Ascending aorta (tissue), 2 donors: ENCODE measurements around the gene PTOV1. TPM values are rescaled to one million over a fixed set of nuclear protein-coding genes. Genes with fewer than 3 reads are reported as not detected.
A peak's percentile ranks its signal among the peaks of the same experiment; 100 is the strongest.

ENCODE experiments used
- DNase-seq, 2 donors: peaks; one replicate each; pipeline ENCODE4 v3.0.0-alpha.2; 2019; ENCODE audit warnings: low spot score in 2 of 2
- H3K27ac ChIP-seq, 2 donors: fragments of 200-600 bp; sonication (generic); one replicate each; pipeline ENCODE4 v1.5.1; 2016 to 2017; ENCODE audit warnings: mild to moderate bottlenecking in 1 of 2
- H3K27me3 ChIP-seq: fragments of 200-600 bp; sonication (generic); one replicate; pipeline ENCODE4 v1.5.1; 2017
- H3K36me3 ChIP-seq, 2 donors: fragments of 200-600 bp; sonication (generic); one replicate each; pipeline ENCODE4 v1.5.1; 2016
- H3K4me1 ChIP-seq, 2 donors: fragments of 200-600 bp; sonication (generic); one replicate each; pipeline ENCODE4 v1.5.1; 2016 to 2017; ENCODE audit warnings: mild to moderate bottlenecking in 1 of 2
- H3K4me3 ChIP-seq, 2 donors: fragments of 200-600 bp; sonication (generic); one replicate each; pipeline ENCODE4 v1.5.1; 2016 to 2017; ENCODE audit warnings: mild to moderate bottlenecking in 1 of 2
- H3K9me3 ChIP-seq, 2 donors: fragments of 200-600 bp; sonication (generic); one replicate each; pipeline ENCODE4 v1.5.1; 2016
- intact Hi-C: fragments of 100-400 bp; cut with DNase I; formaldehyde crosslinking; loops from one replicate; pipeline ENCODE4 v1.15.1; 2023
- total RNA-seq: library from RNA; depleted of rRNA; stranded (reverse); fragments of >200 nt; gene quantifications from one replicate; pipeline ENCODE4 v1.1.0, GENCODE V29; 2016
- TF ChIP-seq, protein P1 (sequence below), 3 experiments: fragments of 200-600 bp in 2 of 3; fragments of 450-650 bp in 1 of 3; sonication (generic) in 2 of 3; IDR thresholded peaks; one replicate each; pipeline ENCODE4 v1.5.1; 2016 to 2019; ENCODE audit warnings: antibody characterized with exemption in 3 of 3, mild to moderate bottlenecking in 1 of 3, moderate library complexity in 1 of 3

Gene PTOV1
- total RNA-seq, 1 donor from 2014 or later: 163 TPM

GRCh38 chr19:49846408-49846807 lies 4.6 kb upstream of the PTOV1 start:
- Histone ChIP-seq H3K4me3 (no peak overlapping the region), H3K36me3 (no peaks in the 10 kb centered on the region), H3K9me3 (no peaks in the 10 kb centered on the region), H3K4me1 (no peaks in the 10 kb centered on the region), H3K27me3 (no peaks in the 10 kb centered on the region), H3K27ac (no peak overlapping the region)
- TF ChIP-seq, protein P1, sequence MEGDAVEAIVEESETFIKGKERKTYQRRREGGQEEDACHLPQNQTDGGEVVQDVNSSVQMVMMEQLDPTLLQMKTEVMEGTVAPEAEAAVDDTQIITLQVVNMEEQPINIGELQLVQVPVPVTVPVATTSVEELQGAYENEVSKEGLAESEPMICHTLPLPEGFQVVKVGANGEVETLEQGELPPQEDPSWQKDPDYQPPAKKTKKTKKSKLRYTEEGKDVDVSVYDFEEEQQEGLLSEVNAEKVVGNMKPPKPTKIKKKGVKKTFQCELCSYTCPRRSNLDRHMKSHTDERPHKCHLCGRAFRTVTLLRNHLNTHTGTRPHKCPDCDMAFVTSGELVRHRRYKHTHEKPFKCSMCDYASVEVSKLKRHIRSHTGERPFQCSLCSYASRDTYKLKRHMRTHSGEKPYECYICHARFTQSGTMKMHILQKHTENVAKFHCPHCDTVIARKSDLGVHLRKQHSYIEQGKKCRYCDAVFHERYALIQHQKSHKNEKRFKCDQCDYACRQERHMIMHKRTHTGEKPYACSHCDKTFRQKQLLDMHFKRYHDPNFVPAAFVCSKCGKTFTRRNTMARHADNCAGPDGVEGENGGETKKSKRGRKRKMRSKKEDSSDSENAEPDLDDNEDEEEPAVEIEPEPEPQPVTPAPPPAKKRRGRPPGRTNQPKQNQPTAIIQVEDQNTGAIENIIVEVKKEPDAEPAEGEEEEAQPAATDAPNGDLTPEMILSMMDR (IDR thresholded peaks at IDR 0.05): no peak
- no peak for DNase-seq
- intact Hi-C loops: no loop called here

DNA sequence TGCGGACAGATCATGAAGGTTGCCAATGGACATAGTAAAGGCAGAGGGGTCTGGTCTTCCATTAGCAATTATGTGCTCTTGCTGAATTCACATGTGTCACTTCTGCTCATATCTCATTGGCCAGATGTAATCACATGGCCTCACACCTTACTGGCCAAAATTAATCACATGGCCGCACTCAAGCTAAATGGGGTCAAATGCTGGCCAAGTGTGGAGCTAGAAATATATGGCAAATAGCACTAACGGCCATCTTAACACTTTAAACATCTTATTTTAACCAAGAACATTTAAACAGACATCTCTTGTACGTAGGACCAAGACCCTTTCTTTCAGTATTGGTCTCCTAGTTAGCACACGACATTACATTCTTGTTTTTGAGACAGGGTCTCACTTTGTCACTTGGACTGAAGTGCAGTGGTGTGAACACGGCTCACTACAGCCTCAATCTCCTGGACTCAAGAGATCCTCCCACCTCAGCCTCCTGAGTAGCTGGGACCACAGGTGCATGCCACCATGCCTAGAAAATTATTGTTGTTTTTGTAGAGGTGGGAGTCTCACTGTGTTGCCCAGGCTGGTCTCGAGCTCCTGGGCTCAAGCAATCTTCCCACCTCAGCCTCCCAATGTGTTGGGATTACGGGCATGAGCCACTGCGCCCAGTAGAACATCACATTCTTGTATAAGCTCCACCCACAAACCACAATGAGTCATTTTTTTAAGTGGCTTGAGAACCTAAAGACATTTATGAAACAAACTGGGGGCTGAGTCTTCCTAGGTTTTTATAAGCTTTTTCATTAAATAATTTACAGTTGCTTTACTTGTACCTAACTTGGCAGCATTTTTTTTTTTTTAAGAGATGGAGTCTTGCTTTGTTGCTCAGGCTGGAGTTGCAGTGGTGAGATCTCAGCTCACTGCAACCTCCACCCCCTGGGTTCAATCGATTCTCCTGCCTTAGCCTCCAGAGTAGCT lies 2.9 kb upstream of the PTOV1 start:
- Histone ChIP-seq H3K36me3 (no peaks in the 10 kb centered on the region), H3K9me3 (no peaks in the 10 kb centered on the region), H3K27me3 (no peaks in the 10 kb centered on the region), H3K27ac (no peak overlapping the region), H3K4me3 (no peak overlapping the region), H3K4me1 (peaks cover 4 to 10% of the 10 kb centered on the region in 2 donors)
- intact Hi-C loops: no loop called here
- DNase-seq: no peak
- TF ChIP-seq, protein P1 (IDR thresholded peaks at IDR 0.05): no peak

DNA sequence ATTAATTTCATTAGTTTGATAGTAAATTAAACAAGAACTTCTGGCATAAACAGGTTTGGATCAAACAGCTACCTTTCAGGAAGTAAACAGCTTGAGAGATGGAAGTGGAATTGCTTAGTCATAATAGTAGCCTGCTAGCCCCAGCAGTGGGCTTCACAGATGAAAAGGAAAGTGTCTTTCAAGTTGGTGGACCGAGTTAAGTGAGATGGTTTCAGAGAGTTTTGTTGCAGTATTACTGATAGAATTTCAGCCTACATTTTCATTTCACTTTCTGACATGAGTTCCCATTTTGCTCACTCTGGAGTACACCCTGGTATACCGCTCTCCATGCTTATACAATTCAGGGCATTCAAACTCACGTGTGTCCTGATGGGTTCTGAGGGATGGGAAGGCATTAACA lies 2.0 kb upstream of the PTOV1 start:
- TF ChIP-seq, protein P1 (IDR thresholded peaks at IDR 0.05): no peak
- intact Hi-C loops: no loop called here
- Histone ChIP-seq H3K4me1 (peaks cover 4 to 10% of the 10 kb centered on the region in 2 donors), H3K36me3 (no peaks in the 10 kb centered on the region), H3K27me3 (no peaks in the 10 kb centered on the region), H3K27ac (no peak overlapping the region), H3K9me3 (no peaks in the 10 kb centered on the region), H3K4me3 (no peak overlapping the region)
- DNase-seq: no peak

- intact Hi-C loops: loop anchor here (1.0 to 10.0 kb wide), 6 partner anchors 31 to 1215 kb away; partner anchors contain the start of genes DBP, FUZ, MED25 and PRMT1
- Histone ChIP-seq H3K4me3 (peak overlapping the region in 1 of 2 donors; percentile 90), H3K27ac (peak overlapping the region; percentile 99 to 100), H3K36me3 (peaks cover 3 to 4% of the 10 kb centered on the region in 2 donors), H3K27me3 (no peaks in the 10 kb centered on the region), H3K4me1 (peaks cover 4 to 10% of the 10 kb centered on the region in 2 donors), H3K9me3 (no peaks in the 10 kb centered on the region)
- no peak for DNase-seq
- TF ChIP-seq, protein P1 (IDR thresholded peaks at IDR 0.05): no peak
Observed at GRCh38 chr19:49849433-49850220, 1.3 kb upstream of the PTOV1 start.

DNA sequence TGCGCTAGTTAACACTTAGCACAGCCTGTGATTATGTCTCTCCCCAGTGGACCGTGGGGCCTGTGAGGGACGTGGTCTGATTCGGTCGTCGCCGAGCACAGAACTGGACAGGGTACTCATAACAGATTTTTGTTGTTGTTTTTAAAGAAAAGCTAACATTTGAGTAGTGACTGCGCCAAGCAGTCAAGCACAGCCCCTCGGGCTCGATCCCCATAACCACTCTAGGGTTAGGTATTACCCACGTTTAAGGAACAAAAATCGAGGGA lies 805 bp upstream of the PTOV1 start:
- Histone ChIP-seq H3K27me3 (no peaks in the 10 kb centered on the region), H3K4me3 (peak overlapping the region; percentile 85 to 90), H3K27ac (peak overlapping the region; percentile 99 to 100), H3K4me1 (peaks cover 4 to 10% of the 10 kb centered on the region in 2 donors), H3K9me3 (no peaks in the 10 kb centered on the region), H3K36me3 (peaks cover 8% of the 10 kb centered on the region in 2 donors)
- TF ChIP-seq, protein P1 (IDR thresholded peaks at IDR 0.05): no peak
- intact Hi-C loops: loop anchor here (1.0 to 10.0 kb wide), 6 partner anchors 32 to 1215 kb away; partner anchors contain the start of genes DBP, FUZ, MED25 and PRMT1
- DNase-seq: no peak
